Stimulated activated CD4-positive, alpha-beta T cell treated with anti-CD3 and anti-CD28 coated beads, Interleukin-1b, Interleukin-23, amount 100 ng/mL, for 4 hours (primary cell): Measurements from ENCODE around the gene OR7A17.

Experiments
- DNase-seq, 2 donors: peaks; one replicate each; pipeline ENCODE4 v3.0.0-alpha.2; 2020; ENCODE audit warnings: low read depth in 2 of 2

OR7A17 gene

GRCh38 chr19:14886032-14886431, at the start of gene OR7A17:
Gene OR7A17 (minus strand): TSS chr19:14886132. CDS start chr19:14881355, 4,777 bp downstream.
- DNase-seq, result no peak

GRCh38 chr19:14933506-14933905, 47.6 kb upstream of the OR7A17 start:
- DNase-seq, result no peak

GRCh38 chr19:14916848-14917247, 30.9 kb upstream of the OR7A17 start:
- DNase-seq, result no peak

- no peak for DNase-seq
These were observed 29.2 kb upstream of the OR7A17 start for GRCh38 chr19:14915116-14915515.

GRCh38 chr19:14906711-14907110, 20.8 kb upstream of the OR7A17 start:
- DNase-seq, result no peak

- DNase-seq, result no peak
These were observed 15.8 kb upstream of the OR7A17 start for GRCh38 chr19:14901675-14902260.

GRCh38 chr19:14890643-14891379, 4.9 kb upstream of the OR7A17 start:
- no peak for DNase-seq

GRCh38 chr19:14889994-14890642, 4.2 kb upstream of the OR7A17 start:
- DNase-seq, result no peak

GRCh38 chr19:14871619-14872230, 14.2 kb downstream of the OR7A17 start:
- DNase-seq, result no peak

- DNase-seq, result no peak
These were observed 17.4 kb downstream of the OR7A17 start for GRCh38 chr19:14868497-14868896.

GRCh38 chr19:14848822-14849221, 37.1 kb downstream of the OR7A17 start, which contains the start of gene OR7A10:
Gene OR7A10 (minus strand): TSS chr19:14848922. CDS start chr19:14841877, 7,045 bp downstream.
- DNase-seq, result no peak

- DNase-seq, result no peak
These were observed 42.4 kb downstream of the OR7A17 start for GRCh38 chr19:14843578-14843977.

GRCh38 chr19:14843169-14843568, 42.8 kb downstream of the OR7A17 start:
- no peak for DNase-seq

GRCh38 chr19:14840206-14840605, 45.7 kb downstream of the OR7A17 start:
- DNase-seq, result no peak

- DNase-seq, result no peak
These were observed 48.5 kb downstream of the OR7A17 start for GRCh38 chr19:14837391-14837790.

- no peak for DNase-seq
These were observed 50.9 kb downstream of the OR7A17 start, which contains the start of the genes OR7A5 and OR7C1 for GRCh38 chr19:14835011-14835410. Gene OR7A5 (minus strand): TSS chr19:14835185. CDS start chr19:14828241, 6,944 bp downstream. Gene OR7C1 (minus strand): TSS chr19:14835185. CDS start chr19:14800136, 35,049 bp downstream.

GRCh38 chr19:14830702-14831101, 55.2 kb downstream of the OR7A17 start:
- DNase-seq, result no peak
